OCI-LY1 (cell line): ENCODE data around the gene MLC1.
"Not testable (repeated sequence)": the region's sequence is repeated elsewhere in the genome, so short reads cannot be mapped to it uniquely, and the experiment has no call there.

Experiments used
- H2AFZ ChIP-seq: fragments of 200-600 bp; sonication (generic), shearing (Covaris generic); 2 replicates; pipeline ENCODE4 v1.6.0; 2014; ENCODE audit warnings: antibody characterized with exemption, mild to moderate bottlenecking, low read length
- H3F3A ChIP-seq: fragments of 200-600 bp; sonication (generic), shearing (Covaris generic); 2 replicates; pipeline ENCODE4 v1.6.0; 2014; ENCODE audit warnings: mild to moderate bottlenecking, antibody characterized with exemption, low read length, moderate library complexity; ENCODE audit not compliant: insufficient read depth
- H3K27ac ChIP-seq: fragments of 200-600 bp; sonication (generic); 2 replicates; pipeline ENCODE4 v1.5.1; 2014; ENCODE audit warnings: low read length, mixed run types, mild to moderate bottlenecking, low read depth; ENCODE audit not compliant: poor library complexity, severe bottlenecking
- H3K27me3 ChIP-seq: fragments of 200-600 bp; sonication (generic); 2 replicates; pipeline ENCODE4 v1.6.0; 2014; ENCODE audit warnings: antibody characterized with exemption, mild to moderate bottlenecking, low read length, moderate library complexity; ENCODE audit not compliant: insufficient read depth
- H3K36me3 ChIP-seq: fragments of 200-600 bp; sonication (generic); 2 replicates; pipeline ENCODE4 v1.6.1; 2014; ENCODE audit warnings: mild to moderate bottlenecking, antibody characterized with exemption, low read length, moderate library complexity, mixed read lengths; ENCODE audit not compliant: insufficient read depth
- H3K4me1 ChIP-seq: fragments of 200-600 bp; sonication (generic); 2 replicates; pipeline ENCODE4 v1.5.1; 2014; ENCODE audit warnings: mild to moderate bottlenecking, low read length, moderate library complexity; ENCODE audit not compliant: insufficient read depth, severe bottlenecking
- H3K4me2 ChIP-seq: fragments of 200-600 bp; sonication (generic), shearing (Covaris generic); 2 replicates; pipeline ENCODE4 v1.6.1; 2014; ENCODE audit warnings: low read length
- H3K4me3 ChIP-seq: fragments of 200-600 bp; sonication (generic); 2 replicates; pipeline ENCODE4 v1.5.1; 2014; ENCODE audit warnings: low read length, low read depth, mild to moderate bottlenecking, mixed read lengths; ENCODE audit not compliant: poor library complexity, severe bottlenecking
- H3K79me2 ChIP-seq: fragments of 200-600 bp; shearing (Covaris generic); 2 replicates; pipeline ENCODE4 v1.6.1; 2016; ENCODE audit warnings: mixed run types, low read length, mixed read lengths; ENCODE audit not compliant: insufficient read depth
- H3K9ac ChIP-seq: fragments of 200-600 bp; sonication (generic), shearing (Covaris generic); 2 replicates; pipeline ENCODE4 v1.6.1; 2014; ENCODE audit warnings: mild to moderate bottlenecking, low read length, mixed read lengths
- H3K9me2 ChIP-seq: fragments of 200-600 bp; sonication (generic), shearing (Covaris generic); 2 replicates; pipeline ENCODE4 v1.6.1; 2014; ENCODE audit warnings: low read depth, mild to moderate bottlenecking, low read length, mixed read lengths
- H3K9me3 ChIP-seq: fragments of 200-600 bp; shearing (Covaris generic); 2 replicates; pipeline ENCODE4 v1.6.1; 2014; ENCODE audit warnings: low read length, mixed read lengths
- H4K20me1 ChIP-seq: fragments of 200-600 bp; sonication (generic), shearing (Covaris generic); 2 replicates; pipeline ENCODE4 v1.6.0; 2016; ENCODE audit warnings: mild to moderate bottlenecking, low read length; ENCODE audit not compliant: insufficient read depth
- EZH2 ChIP-seq: fragments of 200-600 bp; sonication (generic), shearing (Covaris generic); IDR thresholded peaks from 2 replicates; pipeline ENCODE4 v1.8.0; 2017; ENCODE audit warnings: borderline replicate concordance, mixed run types, mild to moderate bottlenecking, antibody characterized with exemption, low read length, moderate library complexity, mixed read lengths
- TF ChIP-seq, protein P1 (sequence below): fragments of 200-600 bp; sonication (generic), shearing (Covaris generic); IDR thresholded peaks from 2 replicates; pipeline ENCODE4 v1.5.1; 2017; ENCODE audit warnings: mild to moderate bottlenecking, antibody characterized with exemption, low read length, moderate library complexity, mixed read lengths

MLC1 gene

GRCh38 chr22:50088096-50088495 is 2.9 kb upstream of the MLC1 start:
- Histone ChIP-seq H3F3A (no peaks in the 10 kb centered on the region), H3K9ac (no peak overlapping the region), H2AFZ (no peak overlapping the region), H3K9me2 (no peaks in the 10 kb centered on the region), H3K36me3 (no peaks in the 10 kb centered on the region; the same call in 1 of the 2 replicates), H3K27ac (no peak overlapping the region), H3K9me3 (peaks cover 11% of the 10 kb centered on the region; the same call in 1 of the 2 replicates), H3K4me1 (peaks cover 7% of the 10 kb centered on the region), H3K4me3 (no peak overlapping the region), H3K79me2 (no peaks in the 10 kb centered on the region), H3K27me3 (peaks cover 9% of the 10 kb centered on the region; the same call in 1 of the 2 replicates), H4K20me1 (no peaks in the 10 kb centered on the region), H3K4me2 (no peak overlapping the region)
- TF ChIP-seq, protein P1, sequence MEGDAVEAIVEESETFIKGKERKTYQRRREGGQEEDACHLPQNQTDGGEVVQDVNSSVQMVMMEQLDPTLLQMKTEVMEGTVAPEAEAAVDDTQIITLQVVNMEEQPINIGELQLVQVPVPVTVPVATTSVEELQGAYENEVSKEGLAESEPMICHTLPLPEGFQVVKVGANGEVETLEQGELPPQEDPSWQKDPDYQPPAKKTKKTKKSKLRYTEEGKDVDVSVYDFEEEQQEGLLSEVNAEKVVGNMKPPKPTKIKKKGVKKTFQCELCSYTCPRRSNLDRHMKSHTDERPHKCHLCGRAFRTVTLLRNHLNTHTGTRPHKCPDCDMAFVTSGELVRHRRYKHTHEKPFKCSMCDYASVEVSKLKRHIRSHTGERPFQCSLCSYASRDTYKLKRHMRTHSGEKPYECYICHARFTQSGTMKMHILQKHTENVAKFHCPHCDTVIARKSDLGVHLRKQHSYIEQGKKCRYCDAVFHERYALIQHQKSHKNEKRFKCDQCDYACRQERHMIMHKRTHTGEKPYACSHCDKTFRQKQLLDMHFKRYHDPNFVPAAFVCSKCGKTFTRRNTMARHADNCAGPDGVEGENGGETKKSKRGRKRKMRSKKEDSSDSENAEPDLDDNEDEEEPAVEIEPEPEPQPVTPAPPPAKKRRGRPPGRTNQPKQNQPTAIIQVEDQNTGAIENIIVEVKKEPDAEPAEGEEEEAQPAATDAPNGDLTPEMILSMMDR, result no peak
- no peak for TF ChIP-seq EZH2

DNA sequence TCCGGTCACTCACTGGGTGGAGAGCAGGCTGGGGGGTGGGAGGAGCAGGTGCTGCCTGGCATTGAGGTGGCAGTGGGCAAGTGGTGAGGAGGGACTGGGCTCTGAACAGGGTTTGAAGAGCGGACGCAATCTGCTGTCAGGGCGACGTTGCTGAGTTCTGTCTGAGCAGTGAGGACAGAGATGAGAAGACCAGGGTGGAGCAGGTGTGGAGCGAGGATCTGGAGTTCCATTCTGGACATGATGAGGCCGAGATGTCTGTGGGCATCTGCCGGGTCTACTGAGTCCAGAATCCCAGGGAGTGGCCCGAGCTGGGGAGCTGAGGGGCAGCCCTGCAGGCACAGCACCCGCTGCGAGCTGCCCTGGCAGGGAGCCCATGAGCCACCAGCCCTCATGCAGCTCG is 2.4 kb upstream of the MLC1 start:
- Histone ChIP-seq H3K36me3 (no peaks in the 10 kb centered on the region; the same call in 1 of the 2 replicates), H2AFZ (no peak overlapping the region), H3K9ac (no peak overlapping the region), H3K79me2 (no peaks in the 10 kb centered on the region), H3K4me2 (no peak overlapping the region), H3K9me2 (no peaks in the 10 kb centered on the region), H3K9me3 (peaks cover 11% of the 10 kb centered on the region; the same call in 1 of the 2 replicates), H3F3A (no peaks in the 10 kb centered on the region), H3K27me3 (peaks cover 9% of the 10 kb centered on the region; the same call in 1 of the 2 replicates), H4K20me1 (no peaks in the 10 kb centered on the region), H3K4me3 (no peak overlapping the region), H3K27ac (no peak overlapping the region), H3K4me1 (peaks cover 7% of the 10 kb centered on the region)
- TF ChIP-seq, protein P1, result no peak
- TF ChIP-seq EZH2, result no peak

DNA sequence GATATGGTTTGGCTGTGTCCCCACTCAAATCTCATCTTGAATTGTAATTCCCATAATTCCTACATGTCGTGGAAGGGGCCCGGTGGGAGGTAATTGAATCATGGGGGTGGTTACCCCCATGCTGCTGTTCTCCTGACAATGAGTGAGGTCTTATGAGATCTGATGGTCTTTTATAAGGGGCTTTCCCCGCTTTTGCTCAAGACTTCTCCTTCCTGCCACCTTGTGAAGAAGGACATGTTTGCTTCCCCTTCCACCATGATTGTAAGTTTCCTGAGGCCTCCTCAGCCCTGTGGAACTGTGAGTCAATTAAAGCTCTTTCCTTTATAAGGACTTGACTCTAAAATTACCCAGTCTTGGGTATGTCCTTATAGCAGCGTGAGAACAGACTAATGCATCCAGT is 1.7 kb upstream of the MLC1 start:
- H3K4me3 ChIP-seq, H2AFZ ChIP-seq, H3K36me3 ChIP-seq, H3K79me2 ChIP-seq, H4K20me1 ChIP-seq, H3F3A ChIP-seq, H3K9me2 ChIP-seq, H3K4me2 ChIP-seq, H3K4me1 ChIP-seq, H3K27ac ChIP-seq, H3K9ac ChIP-seq, H3K27me3 ChIP-seq: not testable (repeated sequence)
- H3K9me3 ChIP-seq, result peaks cover 11% of the 10 kb centered on the region; the same call in 1 of the 2 replicates

GRCh38 chr22:50086526-50086925 is 1.3 kb upstream of the MLC1 start:
- no peak for TF ChIP-seq EZH2
- TF ChIP-seq, protein P1, result no peak
- no peak overlapping the region for H3K9ac ChIP-seq
- H2AFZ ChIP-seq, result no peak overlapping the region
- H3K4me2 ChIP-seq, result no peak overlapping the region
- H3K4me3 ChIP-seq, result no peak overlapping the region
- H3K36me3 ChIP-seq, result no peaks in the 10 kb centered on the region; the same call in 1 of the 2 replicates
- H3K27me3 ChIP-seq, result peaks cover 9% of the 10 kb centered on the region; the same call in 1 of the 2 replicates
- no peaks in the 10 kb centered on the region for H3K9me2 ChIP-seq
- H3F3A ChIP-seq, result no peaks in the 10 kb centered on the region
- peaks cover 7% of the 10 kb centered on the region for H3K4me1 ChIP-seq
- H3K79me2 ChIP-seq, result no peaks in the 10 kb centered on the region
- peaks cover 11% of the 10 kb centered on the region; the same call in 1 of the 2 replicates for H3K9me3 ChIP-seq
- no peaks in the 10 kb centered on the region for H4K20me1 ChIP-seq
- no peak overlapping the region for H3K27ac ChIP-seq
